K562 (cell line): ENCODE results near the gene GPR180. TPM values are rescaled to one million over a fixed set of nuclear protein-coding genes. Genes with fewer than 3 reads are reported as not detected.

ENCODE experiments used
- ATAC-seq: fragments of 200-7000 bp; cut with Tn5 transposase; 3 replicates; pipeline ENCODE4 v1.9.1; 2020; ENCODE audit warnings: moderate library complexity
- BruUV-seq: library from RNA; stranded (reverse); fragments of 400-500 nt; replicated peaks from 2 replicates; lab custom pipeline; 2021; lab: Mats Ljungman, UMichigan
- CTCF ChIA-PET: fragments of 300-600 bp; formaldehyde crosslinking; extraction: SDS; loops from one replicate; lab custom pipeline; 2021; ENCODE audit warnings: low intra/inter-chr PET ratio; lab: Yijun Ruan, JAX
- POLR2A ChIA-PET: fragments of 300-600, 350-650 bp; sonication (Branson Sonifier 250); formaldehyde crosslinking; extraction: SDS; loops from one replicate; lab custom pipeline; 2021; ENCODE audit warnings: antibody characterized with exemption, inconsistent platforms; lab: Yijun Ruan, JAX
- DNase-seq, 4 experiments: peaks; one replicate each; pipeline versions ENCODE4 v3.0.0 to v3.0.0-alpha.2; 2011 to 2018; ENCODE audit warnings: low spot score in 3 of 4, mixed read lengths in 3 of 4; ENCODE audit errors: extremely low read depth in 1 of 4
- FAIRE-seq: peaks from 2 replicates; lab custom pipeline; 2011; peaks lifted over from hg19 to GRCh38; lab: Jason Lieb, UNC
- H2AFZ ChIP-seq: 2 replicates; pipeline ENCODE4 v1.6.0; 2011; ENCODE audit warnings: low read depth, low read length, control low read depth, inconsistent platforms
- H3K27ac ChIP-seq: fragments of 200-600 bp; 3 replicates; pipeline ENCODE4 v1.8.0; 2011; ENCODE audit warnings: low read depth, mild to moderate bottlenecking, control low read depth, inconsistent platforms, low read length, moderate library complexity, mixed read lengths; ENCODE audit errors: extremely low read depth
- H3K27me3 ChIP-seq, 2 experiments: fragments of 300-600 bp in 1 of 2; 2 replicates in 1 of 2; 3 replicates in 1 of 2; pipeline versions ENCODE4 v1.6.0 to v1.8.0; 2011; ENCODE audit warnings: inconsistent platforms in 2 of 2, low read length in 2 of 2, mild to moderate bottlenecking in 1 of 2, mixed read lengths in 1 of 2, moderate library complexity in 1 of 2; ENCODE audit not compliant: control insufficient read depth in 2 of 2, insufficient read depth in 2 of 2
- H3K36me3 ChIP-seq: fragments of 300-600 bp; 3 replicates; pipeline ENCODE4 v1.8.0; 2011; ENCODE audit warnings: mild to moderate bottlenecking, low read length, inconsistent platforms; ENCODE audit not compliant: control insufficient read depth, insufficient read depth
- H3K4me1 ChIP-seq, 2 experiments: fragments of 200-600 bp in 1 of 2; replicated peaks in 1 of 2; 2 replicates in 1 of 2; 3 replicates in 1 of 2; pipeline versions ENCODE4 v1.5.1 to v1.8.0; 2011; ENCODE audit warnings: inconsistent platforms in 2 of 2, low read length in 2 of 2, mild to moderate bottlenecking in 1 of 2, mixed read lengths in 1 of 2, moderate library complexity in 1 of 2; ENCODE audit not compliant: control insufficient read depth in 2 of 2, insufficient read depth in 2 of 2
- H3K4me2 ChIP-seq: 2 replicates; pipeline ENCODE4 v1.6.1; 2011; ENCODE audit warnings: low read length, control low read depth, inconsistent platforms, mixed read lengths; ENCODE audit not compliant: insufficient read depth
- H3K4me3 ChIP-seq: fragments of 200-600 bp; sonication (generic), shearing (Covaris generic); 2 replicates; pipeline ENCODE4 v1.5.1; 2016; ENCODE audit warnings: control low read depth, inconsistent platforms
- H3K79me2 ChIP-seq: fragments of 200-600 bp; 3 replicates; pipeline ENCODE4 v1.8.0; 2011; ENCODE audit warnings: low read length, inconsistent platforms; ENCODE audit not compliant: control insufficient read depth, insufficient read depth
- H3K9ac ChIP-seq, 2 experiments: 2 replicates each; pipeline versions ENCODE4 v1.6.0 to v1.6.1; 2011; ENCODE audit warnings: low read depth in 2 of 2, low read length in 2 of 2, control low read depth in 1 of 2, inconsistent platforms in 1 of 2, mild to moderate bottlenecking in 1 of 2, mixed read lengths in 1 of 2; ENCODE audit not compliant: insufficient read depth in 1 of 2
- H3K9me1 ChIP-seq: one replicate; pipeline ENCODE4 v1.6.0; 2011; ENCODE audit warnings: inconsistent platforms, mild to moderate bottlenecking, low read length, moderate library complexity; ENCODE audit not compliant: control insufficient read depth, insufficient read depth
- H3K9me3 ChIP-seq: replicated peaks from 2 replicates; pipeline ENCODE4 v1.5.1; 2011; ENCODE audit warnings: low read depth, low read length, inconsistent platforms; ENCODE audit not compliant: control insufficient read depth, insufficient read depth
- H4K20me1 ChIP-seq: replicated peaks from 2 replicates; pipeline ENCODE4 v1.6.1; 2011; ENCODE audit warnings: low read length, inconsistent platforms, mixed read lengths; ENCODE audit not compliant: control insufficient read depth, insufficient read depth
- CHD2 ChIP-seq: IDR thresholded peaks from 2 replicates; pipeline ENCODE4 v1.6.1; 2011; ENCODE audit warnings: low read depth, low read length
- NCOA6 ChIP-seq: fragments of 450-650 bp; IDR thresholded peaks from 2 replicates; pipeline ENCODE4 v1.6.1; 2017; ENCODE audit warnings: mild to moderate bottlenecking
- NR2F6 ChIP-seq: fragments of 450-650 bp; formaldehyde crosslinking; IDR thresholded peaks from 2 replicates; pipeline ENCODE4 v1.4.0; 2020; ENCODE audit warnings: mild to moderate bottlenecking
- ZBTB17 ChIP-seq: fragments of 450-650 bp; formaldehyde crosslinking; IDR thresholded peaks from 2 replicates; pipeline ENCODE4 v1.4.0; 2020; ENCODE audit warnings: mild to moderate bottlenecking
- ZNF197 ChIP-seq: fragments of 200-800 bp; sonication (Bioruptor generic); IDR thresholded peaks from 2 replicates; pipeline ENCODE4 v1.6.1; 2016; ENCODE audit warnings: low read depth, missing genetic modification characterization, missing compliant biosample characterization
- ZNF311 ChIP-seq: fragments of 250-450 bp; sonication (Bioruptor Pico); IDR thresholded peaks from 2 replicates; pipeline ENCODE4 v1.4.0; 2020; ENCODE audit warnings: mild to moderate bottlenecking, moderate library complexity
- ZNF408 ChIP-seq: fragments of 250-450 bp; sonication (Bioruptor Pico); IDR thresholded peaks from 2 replicates; pipeline ENCODE4 v1.4.0; 2020; ENCODE audit warnings: low read depth, mild to moderate bottlenecking, moderate library complexity
- WGBS: fragments of 100-300 bp; shearing (Covaris generic); methylation state at CpG from one replicate; pipeline ENCODE4 v1.1.6; 2016; ENCODE audit warnings: low coverage, mixed read lengths; ENCODE audit not compliant: insufficient coverage; ENCODE audit errors: missing lambda C conversion rate; 5-methylcytosine and 5-hydroxymethylcytosine counted together
- in situ Hi-C: fragments of 300-500 bp; cut with MboI; formaldehyde crosslinking; loops from 4 replicates; pipeline ENCODE4 v1.15.0; 2018; ENCODE audit warnings: inconsistent platforms, mixed read lengths
- intact Hi-C: fragments of 100-400 bp; cut with micrococcal nuclease; formaldehyde crosslinking; loops from 2 replicates; pipeline ENCODE4 v1.14.2; 2022
- polyA plus RNA-seq, 8 experiments: library from polyadenylated mRNA; depleted of rRNA in 4 of 8; stranded (reverse) in 5 of 8; unstranded in 3 of 8; fragments of >200 nt; fragmentation: Nextera tagmentation in 2 of 8; fragmentation: Illumina TruSeq in 1 of 8; extraction: Ambion mirVana in 2 of 8; extraction: Trizol in 1 of 8; gene quantifications; 2 replicates each; pipeline versions ENCODE4 v1.2.1 to v1.2.3, GENCODE V29; 2011 to 2014; ENCODE audit warnings: inconsistent platforms in 1 of 8, missing spikeins in 1 of 8
- total RNA-seq, 7 experiments: library from RNA; depleted of rRNA in 6 of 7; stranded (reverse); fragments of >200 nt in 6 of 7; fragmentation: Illumina TruSeq in 2 of 7; extraction: Trizol in 2 of 7; gene quantifications; 2 replicates each; pipeline versions ENCODE4 v1.2.1 to v1.2.3, GENCODE V29; 2011 to 2021; ENCODE audit warnings: low replicate concordance in 1 of 7
- TF ChIP-seq, protein P1 (sequence below): fragments of 250-450 bp; sonication (Bioruptor Pico); IDR thresholded peaks from 2 replicates; pipeline ENCODE4 v1.5.0; 2022; ENCODE audit warnings: mild to moderate bottlenecking

The GPR180 gene
- total and polyA plus RNA-seq, 9 of the 15 experiments (the other 6 are each of a cell fraction or from before 2014, with no cell fraction given): 0.77 to 4.1 (median 1.8) TPM

DNA sequence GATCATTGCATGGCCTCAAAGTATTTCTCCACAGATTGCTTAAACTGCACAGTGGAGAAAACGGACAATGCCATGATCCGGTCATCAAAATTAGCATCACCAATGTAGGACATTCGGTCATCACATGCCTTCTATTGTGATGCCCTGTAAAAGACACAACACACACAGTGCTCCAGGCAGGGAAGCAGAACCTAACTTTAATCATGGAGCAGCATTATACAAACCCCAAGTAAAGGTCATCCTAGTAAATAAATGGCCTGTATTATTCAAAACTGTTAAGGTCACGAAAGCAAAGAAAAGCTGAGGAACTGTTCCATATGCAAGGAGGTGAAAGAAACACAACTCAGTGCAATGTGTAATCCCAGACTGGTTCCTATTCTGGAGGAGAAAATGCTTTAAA, 47.9 kb upstream of the GPR180 start:
- Histone ChIP-seq H3K9me1 (no peaks in the 10 kb centered on the region), H3K4me2 (no peak overlapping the region), H3K4me1 (peaks cover 0 to 10% of the 10 kb centered on the region in 2 experiments; a peak in 1 of 5 replicates), H2AFZ (no peak overlapping the region), H3K27me3 (no peaks in the 10 kb centered on the region), H3K27ac (no peak overlapping the region), H3K9ac (no peak overlapping the region), H3K4me3 (no peak overlapping the region), H3K9me3 (no peaks in the 10 kb centered on the region), H3K36me3 (no peaks in the 10 kb centered on the region), H4K20me1 (no peaks in the 10 kb centered on the region), H3K79me2 (no peaks in the 10 kb centered on the region)
- DNase-seq (no peak), FAIRE-seq (no peak), ATAC-seq (no peak)
- ChIA-PET POLR2A (interaction anchor here (1.2 kb wide), 1 partner anchor 13 kb away, joined by 4 read pairs; no protein-coding TSS in a partner anchor), CTCF (no interaction called here)
- in situ Hi-C loops (no loop called here), intact Hi-C loops (no loop called here)
- no TSS peak for BruUV-seq
- 16% methylated on average over 4 of the region's 4 CpGs for WGBS
- no peak for TF ChIP-seq ZNF311 (CRISPR knock-in tag)
- no peak for TF ChIP-seq NCOA6
- TF ChIP-seq ZNF408: no peak
- no peak for TF ChIP-seq ZBTB17 (CRISPR knock-in tag)

DNA sequence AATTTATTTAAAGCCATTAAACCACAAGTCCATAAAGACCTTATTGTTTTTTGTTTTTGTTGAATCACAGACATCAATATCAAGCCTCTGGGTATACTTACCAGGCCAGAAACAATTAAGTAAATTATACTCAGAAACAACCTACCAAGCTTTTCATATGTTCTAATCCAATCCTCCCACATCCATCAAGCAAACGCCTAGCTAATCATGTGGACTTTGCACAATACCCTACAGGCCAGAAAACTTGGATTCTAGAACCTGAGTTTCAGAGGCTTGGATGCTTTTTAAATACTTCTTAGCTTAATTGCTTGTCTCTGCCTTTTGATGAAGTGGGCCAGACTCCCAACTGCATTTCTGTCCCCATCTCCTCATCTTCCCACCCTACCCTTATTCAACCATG, 45.6 kb upstream of the GPR180 start:
- H3K9me1 ChIP-seq: no peaks in the 10 kb centered on the region
- ChIA-PET CTCF (no interaction called here), POLR2A (interaction anchor here (0.7 to 1.4 kb wide), 3 partner anchors 10 to 139 kb away, joined by 3 to 5 read pairs (median 3); partner anchors contain the start of gene GPR180)
- ATAC-seq (no peak), DNase-seq (no peak), FAIRE-seq (no peak)
- H3K9ac ChIP-seq: no peak overlapping the region
- no peaks in the 10 kb centered on the region for H3K36me3 ChIP-seq
- H3K79me2 ChIP-seq: no peaks in the 10 kb centered on the region
- H3K27ac ChIP-seq: no peak overlapping the region
- no peaks in the 10 kb centered on the region for H3K4me1 ChIP-seq
- in situ Hi-C loops (no loop called here), intact Hi-C loops (no loop called here)
- no peaks in the 10 kb centered on the region for H3K27me3 ChIP-seq
- H3K4me3 ChIP-seq: no peak overlapping the region
- no peaks in the 10 kb centered on the region for H3K9me3 ChIP-seq
- no peak overlapping the region for H3K4me2 ChIP-seq
- no peak overlapping the region for H2AFZ ChIP-seq
- H4K20me1 ChIP-seq: no peaks in the 10 kb centered on the region
- TF ChIP-seq NR2F6: no peak
- TF ChIP-seq ZNF197 (CRISPR knock-in tag): no peak
- TF ChIP-seq, protein P1, sequence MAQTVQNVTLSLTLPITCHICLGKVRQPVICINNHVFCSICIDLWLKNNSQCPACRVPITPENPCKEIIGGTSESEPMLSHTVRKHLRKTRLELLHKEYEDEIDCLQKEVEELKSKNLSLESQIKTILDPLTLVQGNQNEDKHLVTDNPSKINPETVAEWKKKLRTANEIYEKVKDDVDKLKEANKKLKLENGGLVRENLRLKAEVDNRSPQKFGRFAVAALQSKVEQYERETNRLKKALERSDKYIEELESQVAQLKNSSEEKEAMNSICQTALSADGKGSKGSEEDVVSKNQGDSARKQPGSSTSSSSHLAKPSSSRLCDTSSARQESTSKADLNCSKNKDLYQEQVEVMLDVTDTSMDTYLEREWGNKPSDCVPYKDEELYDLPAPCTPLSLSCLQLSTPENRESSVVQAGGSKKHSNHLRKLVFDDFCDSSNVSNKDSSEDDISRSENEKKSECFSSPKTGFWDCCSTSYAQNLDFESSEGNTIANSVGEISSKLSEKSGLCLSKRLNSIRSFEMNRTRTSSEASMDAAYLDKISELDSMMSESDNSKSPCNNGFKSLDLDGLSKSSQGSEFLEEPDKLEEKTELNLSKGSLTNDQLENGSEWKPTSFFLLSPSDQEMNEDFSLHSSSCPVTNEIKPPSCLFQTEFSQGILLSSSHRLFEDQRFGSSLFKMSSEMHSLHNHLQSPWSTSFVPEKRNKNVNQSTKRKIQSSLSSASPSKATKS: no peak
- TF ChIP-seq CHD2: no peak
- TF ChIP-seq, all 486 proteins: peak for 0
- WGBS: 25% methylated on average over 1 of the region's 1 CpG
- no TSS peak for BruUV-seq
